ENCODE data around the gene IL12A.

The IL12A gene

DNA sequence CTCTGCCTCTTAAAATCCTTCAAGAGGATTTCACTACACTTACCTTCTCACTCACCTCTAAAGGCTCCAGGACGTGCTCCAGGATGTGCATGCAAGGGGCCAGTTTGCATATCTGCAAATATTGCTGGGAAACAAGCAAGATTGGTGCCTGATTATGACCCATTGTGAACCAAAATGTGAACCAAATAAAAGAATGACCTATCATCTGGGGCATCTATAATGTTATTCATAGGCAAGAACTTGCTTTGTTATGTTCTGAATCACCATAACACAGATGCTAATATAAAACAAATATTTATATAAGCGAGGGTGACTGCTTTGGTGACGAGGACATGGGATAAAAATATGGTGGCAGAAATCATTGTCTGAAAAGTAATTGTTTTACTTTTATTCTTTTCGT lies 5.5 kb downstream of the IL12A start:
- H3K4me1 ChIP-seq (ENCODE audit: low read depth, poor library complexity, severe bottlenecking): peaks cover 11% of the 10 kb centered on the region
- no peaks in the 10 kb centered on the region for H3K79me2 ChIP-seq (ENCODE audit: insufficient read depth, low read depth)
- H3K27me3 ChIP-seq (ENCODE audit: insufficient read depth, low read depth): no peaks in the 10 kb centered on the region
- TF ChIP-seq CTCF (conservative IDR thresholded peaks at IDR 0.05; ENCODE audit: low read depth, low read length): no peak
- H3K36me3 ChIP-seq (ENCODE audit: insufficient read depth): no peaks in the 10 kb centered on the region
- H3K4me3 ChIP-seq (IDR thresholded peaks at IDR 0.05; ENCODE audit: insufficient read depth, low read depth, low read length): no peak overlapping the region
- H2AFZ ChIP-seq (ENCODE audit: low read depth): no peak overlapping the region
- no peak overlapping the region for H3K27ac ChIP-seq
- no peaks in the 10 kb centered on the region for H4K20me1 ChIP-seq (ENCODE audit: insufficient read depth)
- no peak overlapping the region for H3K4me2 ChIP-seq
- no peak overlapping the region for H3K9ac ChIP-seq

GRCh38 chr3:159995091-159995490 lies 6.5 kb downstream of the IL12A start:
- H3K9ac ChIP-seq: no peak overlapping the region
- no peaks in the 10 kb centered on the region for H3K27me3 ChIP-seq (ENCODE audit: insufficient read depth, low read depth)
- no peak overlapping the region for H3K4me2 ChIP-seq
- H3K36me3 ChIP-seq (ENCODE audit: insufficient read depth): no peaks in the 10 kb centered on the region
- no peak overlapping the region for H2AFZ ChIP-seq (ENCODE audit: low read depth)
- no peak for TF ChIP-seq CTCF (conservative IDR thresholded peaks at IDR 0.05; ENCODE audit: low read depth, low read length)
- no peak overlapping the region for H3K4me3 ChIP-seq (IDR thresholded peaks at IDR 0.05; ENCODE audit: insufficient read depth, low read depth, low read length)
- peaks cover 2% of the 10 kb centered on the region for H3K4me1 ChIP-seq (ENCODE audit: low read depth, poor library complexity, severe bottlenecking)
- H4K20me1 ChIP-seq (ENCODE audit: insufficient read depth): no peaks in the 10 kb centered on the region
- H3K79me2 ChIP-seq (ENCODE audit: insufficient read depth, low read depth): no peaks in the 10 kb centered on the region
- H3K27ac ChIP-seq: no peak overlapping the region

GRCh38 chr3:159996018-159996417 lies 7.4 kb downstream of the IL12A start:
- no peak overlapping the region for H3K9ac ChIP-seq
- no peaks in the 10 kb centered on the region for H3K36me3 ChIP-seq (ENCODE audit: insufficient read depth)
- H3K79me2 ChIP-seq (ENCODE audit: insufficient read depth, low read depth): no peaks in the 10 kb centered on the region
- H4K20me1 ChIP-seq (ENCODE audit: insufficient read depth): no peaks in the 10 kb centered on the region
- no peak for TF ChIP-seq CTCF (conservative IDR thresholded peaks at IDR 0.05; ENCODE audit: low read depth, low read length)
- no peaks in the 10 kb centered on the region for H3K27me3 ChIP-seq (ENCODE audit: insufficient read depth, low read depth)
- H3K27ac ChIP-seq: no peak overlapping the region
- H3K4me2 ChIP-seq: no peak overlapping the region
- H3K4me1 ChIP-seq (ENCODE audit: low read depth, poor library complexity, severe bottlenecking): no peaks in the 10 kb centered on the region
- no peak overlapping the region for H2AFZ ChIP-seq (ENCODE audit: low read depth)
- no peak overlapping the region for H3K4me3 ChIP-seq (IDR thresholded peaks at IDR 0.05; ENCODE audit: insufficient read depth, low read depth, low read length)

- H3K79me2 ChIP-seq (ENCODE audit: insufficient read depth, low read depth): no peaks in the 10 kb centered on the region
- H4K20me1 ChIP-seq (ENCODE audit: insufficient read depth): no peaks in the 10 kb centered on the region
- no peaks in the 10 kb centered on the region for H3K27me3 ChIP-seq (ENCODE audit: insufficient read depth, low read depth)
- no peak overlapping the region for H3K4me2 ChIP-seq
- no peaks in the 10 kb centered on the region for H3K36me3 ChIP-seq (ENCODE audit: insufficient read depth)
- no peak for TF ChIP-seq CTCF (conservative IDR thresholded peaks at IDR 0.05; ENCODE audit: low read depth, low read length)
- H3K27ac ChIP-seq: no peak overlapping the region
- H2AFZ ChIP-seq (ENCODE audit: low read depth): no peak overlapping the region
- H3K4me1 ChIP-seq (ENCODE audit: low read depth, poor library complexity, severe bottlenecking): no peaks in the 10 kb centered on the region
- no peak overlapping the region for H3K4me3 ChIP-seq (IDR thresholded peaks at IDR 0.05; ENCODE audit: insufficient read depth, low read depth, low read length)
- H3K9ac ChIP-seq: no peak overlapping the region
These were observed 8.3 kb downstream of the IL12A start for GRCh38 chr3:159996959-159997358.

All from KMS-11 (cell line).